HG03060 (cell line): ENCODE results near the gene ZBTB9.
A peak's percentile ranks its signal among the peaks of the same experiment; 100 is the strongest.

ENCODE experiments used
- ATAC-seq: cut with Tn5 transposase; IDR thresholded peaks from one replicate; pipeline ENCODE4 v1.9.1; 2021; ENCODE audit warnings: low read depth, moderate number of reproducible peaks; ENCODE audit not compliant: unreplicated experiment

The ZBTB9 gene

GRCh38 chr6:33454009-33454946 lies at the start of gene ZBTB9:
Gene ZBTB9 (plus strand): TSS chr6:33454576. CDS start chr6:33455101, 525 bp downstream.
- peak; percentile 82 for ATAC-seq

- ATAC-seq: no peak
These were observed 49.5 kb upstream of the ZBTB9 start for GRCh38 chr6:33404884-33405283.

GRCh38 chr6:33405386-33405940 lies 48.9 kb upstream of the ZBTB9 start:
- ATAC-seq: no peak

DNA sequence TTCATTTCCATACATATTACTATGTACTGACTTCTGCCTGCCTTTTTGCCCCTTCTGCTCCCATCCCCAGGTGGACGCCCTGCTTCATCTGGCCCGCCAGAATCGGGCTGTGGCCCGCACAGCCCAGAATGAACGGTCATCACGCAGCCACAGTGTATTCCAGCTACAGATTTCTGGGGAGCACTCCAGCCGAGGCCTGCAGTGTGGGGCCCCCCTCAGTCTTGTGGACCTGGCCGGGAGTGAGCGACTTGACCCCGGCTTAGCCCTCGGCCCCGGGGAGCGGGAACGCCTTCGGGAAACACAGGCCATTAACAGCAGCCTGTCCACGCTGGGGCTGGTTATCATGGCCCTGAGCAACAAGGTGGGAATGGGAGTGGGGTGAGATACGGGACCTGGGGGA lies 48.2 kb upstream of the ZBTB9 start:
- ATAC-seq: no peak

- ATAC-seq: no peak
These were observed 47.2 kb upstream of the ZBTB9 start for GRCh38 chr6:33407132-33407718.

DNA sequence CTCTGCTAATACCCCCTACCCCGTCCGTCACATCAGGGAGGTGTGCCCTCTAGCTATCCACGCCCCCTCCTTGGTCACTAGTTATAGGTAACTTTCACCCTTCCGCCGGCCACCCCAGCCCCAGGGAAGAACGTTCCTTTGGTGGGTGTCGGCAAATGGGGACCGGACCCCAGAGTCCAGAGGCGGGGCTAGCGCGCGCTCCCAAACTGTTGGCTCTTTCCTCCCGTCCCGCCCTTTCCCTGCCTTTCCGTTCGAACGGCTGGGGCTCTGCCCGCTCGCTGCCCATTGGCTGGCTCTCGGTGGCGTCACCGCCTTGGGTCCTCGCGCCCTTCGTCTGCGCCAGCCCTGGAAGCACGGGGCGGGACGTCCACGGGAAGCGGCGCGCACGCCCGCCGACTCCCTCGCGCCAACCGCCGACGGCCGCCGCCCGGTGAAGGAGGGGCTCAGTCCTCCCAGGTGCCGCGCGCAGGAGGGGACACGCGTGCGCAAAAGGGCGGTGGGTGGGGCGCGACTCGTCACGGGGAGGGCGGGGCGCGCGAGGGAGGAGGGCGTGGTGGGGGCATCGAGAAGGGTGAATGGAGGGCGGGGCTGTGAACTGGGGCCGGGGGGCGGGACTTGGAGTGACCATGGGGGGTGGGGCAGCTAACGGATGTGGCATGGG lies 44.2 kb upstream of the ZBTB9 start:
- peak; percentile 69 for ATAC-seq

DNA sequence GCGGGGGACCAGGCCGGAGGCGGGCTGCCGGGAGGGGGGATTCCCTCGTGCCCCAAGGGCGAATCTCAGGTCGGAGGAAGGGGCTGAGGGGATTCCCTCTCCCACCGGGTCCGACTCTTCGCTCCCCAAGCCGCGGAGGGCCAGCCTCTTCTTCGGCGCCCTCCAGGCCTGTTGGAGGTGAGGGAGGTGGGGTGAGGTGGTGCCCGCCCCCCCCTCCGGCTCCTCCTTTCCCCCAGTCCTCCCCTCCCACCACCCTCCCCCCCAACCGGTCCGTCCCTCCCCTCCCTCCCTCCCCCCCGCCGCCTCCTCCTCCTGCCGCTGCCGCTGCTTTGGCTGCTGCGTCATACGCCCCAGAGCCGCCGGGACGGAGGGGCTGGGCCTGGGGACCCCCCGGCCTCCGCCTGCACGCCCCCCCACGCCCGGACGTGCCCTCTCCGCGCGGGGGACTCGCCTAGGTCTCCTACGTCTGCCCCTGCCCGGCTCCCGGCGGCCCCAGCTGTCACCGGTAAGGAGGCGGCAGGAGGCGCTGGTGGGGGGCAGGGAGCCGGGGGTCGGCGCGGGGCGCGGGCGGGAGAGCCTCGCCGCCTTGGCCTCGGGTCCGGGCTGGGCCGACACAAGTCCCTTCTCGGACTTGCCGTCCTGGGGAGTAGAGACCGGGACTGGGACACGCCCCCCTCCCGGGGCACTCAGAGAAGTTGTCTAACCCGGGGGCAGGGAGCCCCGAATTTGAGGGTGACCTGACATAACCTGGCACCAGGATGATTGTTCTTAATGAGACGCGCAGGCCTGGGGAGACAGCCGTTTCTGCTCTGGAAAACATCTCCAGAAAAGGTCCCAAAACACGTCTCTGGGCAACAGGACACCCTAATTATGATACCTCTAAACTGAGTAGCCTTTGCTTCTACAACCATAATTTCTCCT lies 43.4 kb upstream of the ZBTB9 start, which contains the start of gene PHF1:
TSS of gene PHF1 (plus strand) at position 304 of the 921 bp plus-strand sequence. CDS start 1,250 bp downstream, outside the sequence.
- peak; percentile 34 for ATAC-seq

DNA sequence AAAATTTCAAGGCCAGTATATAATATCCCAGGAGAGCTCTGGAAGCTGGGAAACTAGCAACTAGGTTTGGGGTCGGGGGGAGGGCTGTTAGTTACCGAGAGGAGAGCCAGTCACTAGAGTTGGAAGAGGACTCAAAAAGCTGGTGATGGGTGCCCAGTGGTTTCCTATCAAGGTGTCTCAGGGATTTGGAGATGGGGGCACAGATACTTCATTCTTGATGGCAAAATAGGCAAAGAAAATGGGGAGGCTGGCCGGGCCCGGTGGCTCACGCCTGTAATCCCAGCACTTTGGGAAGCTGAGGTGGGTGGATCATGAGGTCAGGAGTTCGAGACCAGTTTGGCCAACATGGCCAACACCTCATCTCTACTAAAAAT lies 42.8 kb upstream of the ZBTB9 start:
- ATAC-seq: no peak

DNA sequence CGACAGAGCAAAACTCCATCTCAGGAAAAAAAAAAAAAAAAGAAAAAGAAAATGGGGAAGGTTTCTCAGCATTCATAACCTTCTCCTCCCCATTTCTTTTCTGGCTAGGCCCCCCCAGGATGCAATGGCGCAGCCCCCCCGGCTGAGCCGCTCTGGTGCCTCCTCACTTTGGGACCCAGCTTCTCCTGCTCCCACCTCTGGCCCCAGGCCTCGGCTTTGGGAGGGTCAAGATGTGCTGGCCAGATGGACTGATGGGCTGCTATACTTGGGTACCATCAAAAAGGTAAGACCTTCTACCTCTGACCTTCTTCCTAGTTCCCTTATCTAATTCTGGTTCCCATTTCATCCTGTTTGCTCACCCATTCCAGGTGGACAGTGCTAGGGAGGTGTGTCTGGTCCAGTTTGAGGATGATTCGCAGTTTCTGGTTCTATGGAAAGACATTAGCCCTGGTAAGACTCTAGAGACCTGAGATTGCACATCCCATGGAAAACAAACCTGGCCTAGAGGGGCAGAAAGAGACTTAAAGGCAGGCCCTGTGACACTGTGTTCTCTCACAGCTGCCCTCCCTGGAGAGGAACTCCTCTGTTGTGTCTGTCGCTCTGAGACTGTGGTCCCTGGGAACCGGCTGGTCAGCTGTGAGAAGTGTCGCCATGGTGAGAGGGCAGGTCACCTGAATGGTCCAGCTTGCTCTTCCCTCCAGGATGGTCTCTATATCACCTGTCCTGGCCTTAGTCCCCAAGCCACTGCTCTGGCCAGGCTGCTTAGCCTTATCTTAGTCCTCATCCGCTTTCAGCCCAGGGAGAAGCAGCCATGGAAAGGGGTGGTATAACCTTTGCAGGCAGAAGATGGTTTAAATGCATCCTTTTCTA lies 42.0 kb upstream of the ZBTB9 start:
- ATAC-seq: no peak

DNA sequence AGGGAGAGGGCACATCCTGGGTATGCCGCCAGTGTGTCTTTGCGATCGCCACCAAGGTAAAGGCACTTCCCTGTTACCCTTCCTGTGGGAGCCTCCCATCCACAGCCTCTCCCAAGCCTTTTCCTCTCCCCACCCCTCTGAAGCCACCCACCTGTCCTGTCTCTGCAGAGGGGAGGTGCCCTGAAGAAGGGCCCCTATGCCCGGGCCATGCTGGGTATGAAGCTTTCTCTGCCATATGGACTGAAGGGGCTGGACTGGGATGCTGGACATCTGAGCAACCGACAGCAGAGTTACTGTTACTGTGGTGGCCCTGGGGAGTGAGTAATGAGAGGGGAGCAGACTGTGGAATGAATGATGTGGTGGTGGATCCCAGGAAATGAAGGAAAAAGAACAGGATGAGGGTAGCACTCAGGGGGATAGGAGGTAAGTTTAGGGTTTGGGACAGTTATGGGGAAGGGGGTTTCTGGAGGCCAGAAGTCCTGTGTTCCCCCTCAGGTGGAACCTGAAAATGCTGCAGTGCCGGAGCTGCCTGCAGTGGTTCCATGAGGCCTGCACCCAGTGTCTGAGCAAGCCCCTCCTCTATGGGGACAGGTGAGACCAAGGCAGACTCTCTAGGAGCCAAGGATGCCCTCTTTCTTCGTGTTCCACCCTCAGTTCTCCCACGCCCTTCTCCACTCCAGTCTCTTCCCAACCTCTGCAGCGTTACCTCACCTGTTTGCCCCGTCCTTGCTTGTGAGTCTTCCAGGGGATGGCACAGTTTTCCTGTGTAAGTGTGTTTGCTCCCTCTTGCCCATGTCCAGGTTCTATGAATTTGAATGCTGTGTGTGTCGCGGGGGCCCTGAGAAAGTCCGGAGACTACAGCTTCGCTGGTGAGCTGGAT lies 40.9 kb upstream of the ZBTB9 start:
- no peak for ATAC-seq

DNA sequence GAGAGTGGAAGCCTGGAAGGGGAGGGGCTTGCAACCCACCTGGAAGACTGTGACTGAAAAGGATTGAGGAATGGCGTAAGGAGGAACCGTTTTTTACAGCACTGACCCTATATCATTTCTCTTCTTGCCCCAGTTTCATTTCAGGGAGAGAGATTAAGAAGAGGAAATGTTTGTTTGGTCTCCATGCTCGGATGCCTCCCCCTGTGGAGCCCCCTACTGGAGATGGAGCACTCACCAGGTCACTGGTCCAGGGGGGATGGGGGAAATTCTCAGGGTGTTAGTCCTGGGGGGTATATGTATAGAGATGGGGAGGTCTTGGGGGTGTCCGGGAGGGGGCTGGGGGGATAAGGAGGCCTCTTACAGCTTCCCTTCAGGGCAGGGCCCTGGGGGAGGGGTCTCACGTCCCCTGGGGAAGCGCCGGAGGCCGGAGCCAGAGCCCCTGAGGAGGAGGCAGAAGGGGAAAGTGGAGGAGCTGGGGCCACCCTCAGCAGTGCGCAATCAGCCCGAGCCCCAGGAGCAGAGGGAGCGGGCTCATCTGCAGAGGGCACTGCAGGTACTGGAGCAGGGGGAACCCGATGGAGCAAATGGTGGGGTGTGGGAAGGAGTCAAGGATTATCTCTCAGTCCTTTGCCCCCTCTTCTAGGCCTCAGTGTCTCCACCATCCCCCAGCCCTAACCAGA lies 39.6 kb upstream of the ZBTB9 start:
- ATAC-seq: no peak

- ATAC-seq: no peak
These were observed 38.5 kb upstream of the ZBTB9 start for GRCh38 chr6:33415831-33416230.

- no peak for ATAC-seq
These were observed 37.8 kb upstream of the ZBTB9 start for GRCh38 chr6:33416386-33417127.

- no peak for ATAC-seq
These were observed 37.1 kb upstream of the ZBTB9 start for GRCh38 chr6:33417128-33417902.

DNA sequence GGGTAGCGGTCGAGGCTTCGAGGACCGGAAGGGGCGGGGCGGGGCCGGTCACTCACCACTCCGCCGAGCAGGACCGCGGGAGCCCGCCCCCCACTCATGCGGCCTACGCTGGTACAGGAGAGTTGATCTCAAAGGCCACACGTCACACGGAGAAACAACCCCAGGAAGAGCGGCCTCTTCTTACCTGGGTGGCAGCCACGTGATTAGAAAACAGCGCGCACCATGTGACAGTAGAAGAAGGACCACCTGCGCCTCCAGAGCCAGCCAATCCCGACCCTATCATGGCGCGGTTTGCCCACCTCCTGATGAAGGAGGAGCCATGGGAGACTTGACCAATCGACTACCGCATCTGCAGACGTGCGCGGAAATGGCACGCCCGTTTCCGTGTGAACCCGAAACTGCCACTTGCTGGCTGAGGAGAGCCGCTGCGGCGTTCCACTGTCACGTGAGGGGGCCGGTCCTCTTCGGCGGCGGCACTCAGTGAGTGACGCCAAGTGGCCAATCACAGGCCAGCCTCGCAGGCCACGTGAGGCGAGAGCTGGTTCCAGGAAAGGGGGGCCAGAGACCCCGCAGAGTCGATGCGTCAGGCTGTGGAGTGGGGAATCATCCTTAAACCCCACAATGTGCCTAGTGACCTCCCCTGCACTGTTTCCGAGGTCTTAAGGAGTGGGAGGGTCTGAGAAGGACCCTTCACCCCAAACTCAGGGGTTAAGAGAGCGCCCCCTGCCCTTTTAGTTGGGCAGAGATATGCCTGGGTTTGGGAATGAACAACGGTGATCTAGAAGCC lies 36.3 kb upstream of the ZBTB9 start, which contains the start of gene CUTA:
TSS of gene CUTA (minus strand) at position 205 of the 787 bp plus-strand sequence. CDS start at position 98, 107 bp downstream.
- ATAC-seq: peak; percentile 80
